GM04504 (cell line): ENCODE results near the gene CISTR.
A peak's percentile ranks its signal among the peaks of the same experiment; 100 is the strongest.
"Not testable (repeated sequence)": the region's sequence is repeated elsewhere in the genome, so short reads cannot be mapped to it uniquely, and the experiment has no call there.

ENCODE experiments used
- DNase-seq: peaks from one replicate; pipeline ENCODE4 v3.0.0-alpha.2; 2012; ENCODE audit warnings: low read depth

CISTR gene

GRCh38 chr12:53751336-53752191 is at the start of gene CISTR:
Gene CISTR, minus strand, starts transcription at chr12:53751979.
- no peak for DNase-seq

DNA sequence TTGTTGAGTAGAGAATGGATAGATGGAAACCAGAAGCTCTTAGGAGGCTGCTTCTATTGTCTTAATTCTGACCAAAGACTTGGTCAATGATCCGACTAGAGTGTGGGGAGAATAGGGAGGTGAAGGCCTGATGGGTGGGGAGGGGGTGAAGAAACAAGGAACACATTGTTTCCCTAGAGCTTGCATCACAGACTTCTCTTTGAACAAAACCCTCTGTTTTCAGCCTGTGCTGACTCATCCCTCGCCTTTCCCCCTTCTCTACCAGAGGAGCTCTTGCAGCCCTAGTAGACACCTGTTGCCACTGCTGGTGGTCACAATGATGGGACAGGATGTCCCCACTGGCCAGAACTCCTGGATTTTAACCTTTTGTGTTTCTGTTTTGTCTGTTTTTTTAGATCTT is 46.8 kb upstream of the CISTR start:
- no peak for DNase-seq

GRCh38 chr12:53795927-53796326 is 44.1 kb upstream of the CISTR start:
- DNase-seq, result no peak

DNA sequence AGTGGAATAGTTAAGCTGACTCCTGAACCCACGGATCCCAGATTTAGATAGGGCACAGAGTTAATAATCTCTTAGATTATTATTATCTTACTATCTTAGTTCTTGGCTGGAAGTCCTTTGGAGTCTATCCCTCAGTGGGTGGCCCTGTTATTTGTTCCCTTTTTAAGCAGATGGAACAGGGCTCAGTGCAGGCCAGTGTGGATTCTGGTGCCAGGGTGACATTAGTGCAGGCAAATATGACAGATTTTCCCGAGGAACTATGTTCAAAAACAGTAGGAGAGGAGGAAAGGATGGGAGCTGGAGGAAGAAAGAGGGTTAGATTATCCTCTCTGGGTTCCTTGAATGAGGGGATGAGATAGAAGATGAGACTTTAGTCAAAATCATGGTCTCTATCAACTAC is 41.4 kb upstream of the CISTR start:
- DNase-seq, result no peak

DNA sequence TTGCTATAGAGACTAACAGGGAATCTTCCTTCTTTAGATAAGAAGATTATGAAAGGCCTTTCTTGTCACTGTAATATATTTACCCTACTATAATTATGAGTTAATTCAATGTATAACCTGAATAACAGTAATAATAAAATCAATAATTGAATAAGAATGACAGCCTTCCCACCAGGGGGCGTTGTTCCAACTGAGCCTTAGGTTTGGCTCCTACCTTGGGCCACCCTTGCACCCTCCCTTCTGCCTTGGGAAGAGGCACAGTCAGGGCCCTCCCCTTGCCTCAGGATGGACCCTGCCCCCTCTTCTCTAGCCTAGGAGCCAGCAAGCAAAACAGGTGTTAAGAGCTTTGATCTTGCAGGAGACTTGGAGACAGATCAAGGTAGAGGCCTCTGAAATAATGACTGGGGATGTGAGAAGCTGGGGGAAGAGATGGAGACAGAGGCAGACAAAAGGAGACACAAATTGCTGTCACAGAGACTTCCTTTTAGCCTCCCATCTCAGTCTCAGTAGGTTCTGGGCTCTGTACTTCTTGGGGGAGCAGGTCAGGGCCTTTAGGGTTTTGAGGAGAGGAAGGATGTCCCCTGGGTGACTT is 40.1 kb upstream of the CISTR start:
- no peak for DNase-seq

DNA sequence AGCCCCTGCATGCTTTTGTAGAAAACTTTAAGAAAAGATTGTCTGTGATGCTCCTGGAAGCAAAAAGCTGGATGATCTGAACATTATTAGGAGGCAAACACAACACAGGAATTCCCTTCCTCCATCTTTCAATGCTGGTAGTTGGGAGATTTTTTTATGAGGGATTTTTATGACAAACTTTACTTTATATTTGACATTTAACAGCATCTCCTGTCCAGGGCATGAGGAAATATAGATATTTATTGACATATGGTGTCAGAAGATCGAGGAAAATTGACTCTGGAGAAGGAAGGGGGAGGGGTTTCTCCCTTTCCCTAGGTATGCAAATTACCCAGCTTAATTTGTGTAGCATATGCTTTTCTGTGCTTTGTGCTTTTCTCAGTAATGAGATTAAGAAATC is 37.8 kb upstream of the CISTR start:
- DNase-seq, result no peak

DNA sequence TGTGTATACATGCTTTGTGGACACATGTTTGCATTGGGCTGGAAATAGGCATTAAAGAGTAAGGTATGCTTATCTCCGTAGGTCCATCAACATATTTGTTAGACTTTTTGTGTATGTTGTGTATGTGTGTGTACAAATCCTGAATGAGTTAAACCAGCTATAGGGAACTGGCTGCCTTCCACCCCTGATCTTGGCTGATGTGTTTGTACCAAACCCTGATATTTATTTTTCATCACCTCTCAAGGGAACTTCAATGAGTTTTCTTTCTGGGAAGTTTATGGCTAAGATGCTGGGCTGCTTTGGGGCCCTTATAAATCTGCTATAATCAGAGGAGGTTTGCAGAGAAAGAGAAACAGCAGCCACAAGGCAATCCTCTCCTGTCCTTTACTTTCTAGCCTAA is 37.1 kb upstream of the CISTR start:
- no peak for DNase-seq

DNA sequence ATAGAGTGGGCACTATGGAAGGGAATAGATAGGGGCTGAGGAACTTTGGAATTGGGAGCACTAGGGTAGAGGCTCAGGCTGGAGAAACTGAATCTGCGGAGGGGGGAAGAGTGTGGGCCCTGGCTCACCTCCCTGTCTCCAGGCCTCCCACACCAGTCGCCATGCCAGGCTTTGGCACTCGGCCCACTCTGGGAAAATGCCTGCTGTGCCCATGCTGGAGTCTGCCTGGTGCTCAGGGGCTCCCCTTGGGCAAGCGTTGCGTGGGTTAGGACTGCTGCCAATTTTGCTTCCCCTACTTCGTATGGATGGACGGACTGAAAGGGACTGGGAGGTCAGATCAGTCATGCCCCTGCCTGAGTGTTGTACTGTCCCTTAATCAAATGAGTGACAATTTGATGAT is 34.6 kb upstream of the CISTR start:
- no peak for DNase-seq

DNA sequence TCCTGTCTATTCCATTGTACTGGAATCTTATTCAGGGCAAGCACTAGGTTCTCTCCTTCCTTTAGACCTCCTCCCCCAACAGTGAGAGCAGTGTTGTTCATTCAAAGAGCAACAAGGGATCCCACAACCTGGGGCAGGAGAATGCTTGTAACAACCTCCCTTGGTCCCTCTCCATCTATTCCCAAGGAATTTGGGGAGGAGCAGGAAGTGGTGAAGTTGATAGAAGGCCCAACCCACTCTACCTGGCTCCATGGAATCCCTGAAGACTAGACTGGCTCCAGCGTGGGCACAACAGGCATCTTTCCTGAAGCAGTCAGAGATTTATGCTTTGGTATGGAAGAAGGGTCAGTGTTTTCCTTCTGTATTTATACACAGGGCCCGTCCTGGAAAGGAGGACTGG is 33.4 kb upstream of the CISTR start:
- no peak for DNase-seq

DNA sequence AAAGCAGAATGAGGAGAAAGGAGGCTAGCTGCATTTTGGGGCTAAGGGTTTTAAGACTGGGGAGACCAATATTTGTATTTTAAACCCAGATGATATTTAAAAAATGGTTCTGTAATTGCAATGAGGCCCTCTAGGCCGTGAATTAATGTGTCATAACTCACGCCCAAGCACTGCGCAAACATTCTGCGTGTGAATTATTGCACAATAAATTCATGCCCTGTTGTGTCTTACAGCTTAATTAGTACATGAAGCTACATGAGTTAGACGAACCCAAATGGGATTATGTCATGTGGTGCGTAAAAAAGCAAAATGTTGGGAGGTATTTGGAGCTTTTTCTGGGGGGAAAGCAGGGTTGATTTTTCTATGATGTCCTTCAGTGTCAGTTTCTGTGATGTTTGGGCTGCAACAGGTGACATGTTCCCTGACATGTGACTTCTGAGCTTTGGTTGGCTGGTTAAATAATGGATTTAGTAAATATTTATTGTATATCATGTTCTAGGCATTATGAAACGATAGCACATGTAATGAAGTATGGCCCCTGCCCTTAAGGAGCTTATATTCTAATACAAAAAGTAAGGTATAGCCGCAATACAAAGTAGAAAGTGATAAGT is 30.4 kb upstream of the CISTR start:
- no peak for DNase-seq

GRCh38 chr12:53781228-53781801 is 29.5 kb upstream of the CISTR start:
- DNase-seq, result no peak

GRCh38 chr12:53780323-53780722 is 28.5 kb upstream of the CISTR start:
- DNase-seq, result no peak

DNA sequence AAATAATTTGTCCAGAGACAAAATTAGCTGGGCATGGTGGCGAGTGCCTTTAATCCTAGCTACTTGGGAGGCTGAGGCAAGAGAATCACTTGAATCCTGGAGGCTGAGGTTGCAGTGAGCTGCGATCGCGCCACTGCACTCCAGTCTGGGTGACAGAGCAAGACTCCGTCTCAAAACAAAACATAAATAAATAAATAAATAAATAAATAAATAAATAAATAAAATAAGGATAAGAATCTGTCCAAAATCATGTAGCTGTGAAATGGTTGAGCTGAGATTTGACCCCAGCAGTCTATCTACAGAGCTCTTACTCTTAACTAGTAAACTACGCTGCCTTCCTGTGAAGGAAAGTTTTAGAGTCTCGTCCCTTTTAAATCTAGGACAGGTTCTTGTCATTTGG is 27.9 kb upstream of the CISTR start:
- DNase-seq, result not testable (repeated sequence)

GRCh38 chr12:53777936-53778644 is 26.3 kb upstream of the CISTR start:
- DNase-seq, result no peak

DNA sequence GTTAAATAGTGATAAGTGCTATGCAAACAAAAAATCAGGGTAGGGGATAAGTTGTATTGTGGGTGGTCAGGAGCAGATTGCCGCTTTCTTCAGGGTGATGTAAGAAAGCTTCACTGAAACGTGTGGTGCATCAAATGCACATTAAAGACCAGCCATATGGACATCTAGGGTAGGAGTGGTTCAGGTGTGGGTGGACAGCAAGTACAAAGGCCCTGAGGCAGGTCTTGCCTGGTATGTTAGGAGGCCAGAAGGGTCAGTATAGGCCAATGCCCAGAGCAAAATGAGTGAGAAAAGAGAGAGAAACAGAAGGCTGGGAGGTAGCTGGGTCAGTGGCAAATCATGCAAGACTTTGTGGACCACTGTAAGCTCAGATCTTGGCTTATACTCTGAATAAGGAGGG is 25.6 kb upstream of the CISTR start:
- no peak for DNase-seq

DNA sequence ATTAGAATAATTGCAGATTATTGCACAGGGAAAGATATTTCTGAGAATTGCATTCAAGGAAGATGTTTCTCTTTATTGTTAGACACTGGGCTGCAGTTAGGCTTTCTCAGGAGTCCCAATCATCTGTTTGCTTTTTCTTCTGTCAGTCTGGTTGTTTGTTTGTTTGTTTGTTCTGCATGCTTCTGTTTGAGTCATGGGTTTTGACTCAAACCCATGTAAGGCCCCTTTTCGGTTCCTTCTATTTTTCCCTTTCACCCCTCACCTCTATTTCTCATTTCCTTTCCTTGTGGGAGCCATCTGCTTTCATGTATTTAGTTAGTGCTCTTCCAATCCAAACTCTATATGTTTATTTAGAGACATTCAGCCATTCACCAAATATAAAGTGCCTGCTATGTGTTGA is 25.1 kb upstream of the CISTR start:
- no peak for DNase-seq

- DNase-seq, result no peak
These were observed 23.8 kb upstream of the CISTR start for GRCh38 chr12:53775478-53776145.

- peak; percentile 94 for DNase-seq
These were observed 18.5 kb upstream of the CISTR start for GRCh38 chr12:53770281-53770680.

DNA sequence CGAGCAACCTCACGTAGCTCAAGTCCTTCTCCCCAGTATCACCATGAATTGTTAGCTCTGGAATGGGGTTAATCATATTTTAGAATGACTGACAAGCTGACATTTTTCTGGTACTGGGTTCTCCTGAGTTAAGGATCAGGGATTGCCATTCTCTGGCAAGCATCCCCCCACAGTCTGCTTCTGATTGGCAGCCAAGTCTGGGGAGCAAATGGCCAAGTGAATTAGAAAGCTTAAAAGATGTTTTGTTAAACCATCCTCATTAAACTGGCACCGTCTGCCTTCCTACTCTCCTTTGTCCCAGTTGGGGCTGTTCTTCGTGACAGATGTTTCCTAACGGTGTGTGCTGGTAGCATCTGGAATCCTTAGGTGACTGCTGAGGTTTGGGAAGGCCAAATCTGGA is 17.2 kb upstream of the CISTR start:
- DNase-seq, result no peak

- DNase-seq, result no peak
These were observed 15.1 kb upstream of the CISTR start for GRCh38 chr12:53766881-53767280.

DNA sequence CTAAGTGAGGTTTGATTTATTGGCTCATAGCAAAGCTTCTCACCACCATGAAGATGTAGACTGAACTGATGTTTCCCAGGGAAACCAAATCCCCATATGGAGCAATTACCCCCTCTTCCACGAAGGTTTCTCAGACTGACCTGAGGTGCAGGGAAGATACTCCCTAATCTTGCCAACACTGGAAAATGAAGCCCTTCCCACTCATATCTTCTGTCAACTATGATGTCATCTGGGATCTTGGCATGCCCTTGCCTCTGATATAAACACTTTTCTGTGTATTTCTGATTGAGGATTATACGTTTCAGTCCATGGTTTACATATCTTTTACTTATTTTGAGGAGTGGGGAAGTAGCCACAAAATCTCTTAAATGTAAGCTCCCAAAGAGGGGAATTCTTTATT is 14.1 kb upstream of the CISTR start:
- DNase-seq, result no peak

- no peak for DNase-seq
These were observed 12.8 kb upstream of the CISTR start for GRCh38 chr12:53764615-53765014.
